CD8-positive, alpha-beta memory T cell (primary cell): ENCODE data around the gene KRTAP10-11. TPM values are rescaled to one million over a fixed set of nuclear protein-coding genes. Genes with fewer than 3 reads are reported as not detected.
A peak's percentile ranks its signal among the peaks of the same experiment; 100 is the strongest.
"Not testable (repeated sequence)": the region's sequence is repeated elsewhere in the genome, so short reads cannot be mapped to it uniquely, and the experiment has no call there.

Source experiments
- CTCF ChIA-PET: fragments of 350-600 bp; sonication (Branson Sonifier 250); formaldehyde crosslinking; loops from one replicate; lab custom pipeline; 2021; ENCODE audit warnings: antibody characterized with exemption; lab: Charles Lee
- POLR2A ChIA-PET: fragments of 350-600 bp; sonication (Branson Sonifier 250); formaldehyde crosslinking; loops from one replicate; lab custom pipeline; 2021; ENCODE audit warnings: antibody characterized with exemption; lab: Charles Lee
- DNase-seq, 5 donors: peaks; one replicate each; pipeline versions ENCODE4 v3.0.0 to v3.0.0-alpha.2; 2020 to 2022; ENCODE audit warnings: mixed read lengths in 1 of 5
- H3K27ac ChIP-seq: one replicate; pipeline ENCODE4 v1.7.0; 2013; ENCODE audit warnings: low read depth, mild to moderate bottlenecking, low read length, moderate library complexity
- H3K27me3 ChIP-seq: 2 replicates; pipeline ENCODE4 v1.7.0; 2013; ENCODE audit warnings: low read length, mild to moderate bottlenecking; ENCODE audit not compliant: insufficient read depth, poor library complexity, severe bottlenecking
- H3K36me3 ChIP-seq: 2 replicates; pipeline ENCODE4 v1.7.0; 2013; ENCODE audit warnings: mild to moderate bottlenecking, low read length, moderate library complexity; ENCODE audit not compliant: insufficient read depth
- H3K4me1 ChIP-seq: 2 replicates; pipeline ENCODE4 v1.7.0; 2013; ENCODE audit warnings: mild to moderate bottlenecking, low read length, moderate library complexity; ENCODE audit not compliant: insufficient read depth
- H3K4me3 ChIP-seq: 2 replicates; pipeline ENCODE4 v1.7.0; 2013; ENCODE audit warnings: mild to moderate bottlenecking, low read length
- H3K9me3 ChIP-seq: 2 replicates; pipeline ENCODE4 v1.7.0; 2013; ENCODE audit warnings: mild to moderate bottlenecking, low read length
- H3K27ac Mint-ChIP-seq, 8 donors: one replicate each; pipeline ENCODE4 v1.8.0; 2020 to 2021; ENCODE audit warnings: mixed read lengths in 8 of 8, mild to moderate bottlenecking in 6 of 8, inconsistent platforms in 3 of 8, moderate library complexity in 3 of 8
- H3K27me3 Mint-ChIP-seq, 2 donors: one replicate each; pipeline ENCODE4 v1.8.0; 2020 to 2021; ENCODE audit warnings: mixed read lengths in 2 of 2, mild to moderate bottlenecking in 1 of 2, moderate library complexity in 1 of 2
- H3K36me3 Mint-ChIP-seq, 3 donors: one replicate each; pipeline ENCODE4 v1.8.0; 2020 to 2021; ENCODE audit warnings: mixed read lengths in 3 of 3, inconsistent platforms in 1 of 3, mild to moderate bottlenecking in 1 of 3
- H3K4me1 Mint-ChIP-seq, 3 donors: one replicate each; pipeline ENCODE4 v1.8.0; 2020 to 2021; ENCODE audit warnings: mixed read lengths in 3 of 3, inconsistent platforms in 1 of 3, mild to moderate bottlenecking in 1 of 3
- H3K4me3 Mint-ChIP-seq, 7 donors: one replicate each; pipeline ENCODE4 v1.8.0; 2020 to 2021; ENCODE audit warnings: mixed read lengths in 7 of 7, mild to moderate bottlenecking in 6 of 7, moderate library complexity in 4 of 7, inconsistent platforms in 2 of 7
- H3K9me3 Mint-ChIP-seq, 5 donors: one replicate each; pipeline ENCODE4 v1.8.0; 2020 to 2022; ENCODE audit warnings: mixed read lengths in 5 of 5, mild to moderate bottlenecking in 3 of 5, moderate library complexity in 2 of 5, inconsistent platforms in 1 of 5
- polyA plus RNA-seq: library from polyadenylated mRNA; unstranded; fragments of 300-500 nt; fragmentation: Illumina TruSeq; gene quantifications from one replicate; pipeline ENCODE4 v1.2.3, GENCODE V29; 2021
- total RNA-seq, 2 experiments: library from RNA; stranded (reverse); gene quantifications; one replicate each; pipeline ENCODE4 v1.2.3, GENCODE V29; 2021

KRTAP10-11 gene
- total and polyA plus RNA-seq, 3 experiments from 2014 or later = not detected

DNA sequence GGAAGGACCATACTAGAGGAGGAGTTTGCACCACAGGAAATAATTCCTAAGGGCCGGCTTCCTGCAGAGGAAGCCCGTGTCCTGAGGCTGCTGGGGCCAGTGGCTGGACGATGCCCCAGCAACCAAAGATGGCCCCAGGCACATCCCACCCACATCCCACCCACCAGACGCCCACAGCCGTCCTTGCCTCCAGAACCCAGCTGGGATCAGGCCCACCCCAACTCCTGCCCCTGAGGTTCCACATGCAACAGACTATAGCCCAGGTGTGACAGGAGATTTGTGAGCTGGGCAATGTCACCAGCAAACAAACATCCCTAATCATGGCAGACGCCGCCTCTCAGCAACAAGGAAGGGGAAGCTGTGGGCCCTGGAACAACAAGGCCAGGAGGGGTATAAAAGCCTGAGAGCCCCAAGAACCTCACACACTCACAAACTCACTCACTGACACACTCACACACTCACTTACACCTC is 19.5 kb upstream of the KRTAP10-11 start, which contains the start of gene KRTAP10-9:
KRTAP10-9 (plus strand) TSS at position 421 of the 471 bp plus-strand sequence. CDS start 79 bp downstream, outside the sequence.
- no peak for DNase-seq
- Mint-ChIP-seq H3K36me3 (peaks cover 8 to 44% (median 18%) of the 10 kb centered on the region in 3 donors), H3K27me3 (no peaks in the 10 kb centered on the region), H3K27ac (peak within 1 kb of the TSS in 6 of 8 donors; percentile 54 to 85 (median 80)), H3K4me3 (peak within 1 kb of the TSS in 6 of 7 donors; percentile 10 to 72 (median 55)), H3K4me1 (peaks cover 44 to 59% (median 46%) of the 10 kb centered on the region in 3 donors), H3K9me3 (peaks cover 22 to 48% (median 43%) of the 10 kb centered on the region in 5 donors)
- Histone ChIP-seq H3K36me3 (no peaks in the 10 kb centered on the region), H3K27ac (no peak within 1 kb of the TSS), H3K27me3 (no peaks in the 10 kb centered on the region), H3K9me3 (peaks cover 7% of the 10 kb centered on the region), H3K4me3 (no peak within 1 kb of the TSS), H3K4me1 (peaks cover 30% of the 10 kb centered on the region)
- ChIA-PET CTCF (interaction anchor here (0.9 kb wide), 1 partner anchor 31 kb away, joined by 3 read pairs; the partner anchor contains the start of gene KRTAP12-3), POLR2A (no interaction called here)

DNA sequence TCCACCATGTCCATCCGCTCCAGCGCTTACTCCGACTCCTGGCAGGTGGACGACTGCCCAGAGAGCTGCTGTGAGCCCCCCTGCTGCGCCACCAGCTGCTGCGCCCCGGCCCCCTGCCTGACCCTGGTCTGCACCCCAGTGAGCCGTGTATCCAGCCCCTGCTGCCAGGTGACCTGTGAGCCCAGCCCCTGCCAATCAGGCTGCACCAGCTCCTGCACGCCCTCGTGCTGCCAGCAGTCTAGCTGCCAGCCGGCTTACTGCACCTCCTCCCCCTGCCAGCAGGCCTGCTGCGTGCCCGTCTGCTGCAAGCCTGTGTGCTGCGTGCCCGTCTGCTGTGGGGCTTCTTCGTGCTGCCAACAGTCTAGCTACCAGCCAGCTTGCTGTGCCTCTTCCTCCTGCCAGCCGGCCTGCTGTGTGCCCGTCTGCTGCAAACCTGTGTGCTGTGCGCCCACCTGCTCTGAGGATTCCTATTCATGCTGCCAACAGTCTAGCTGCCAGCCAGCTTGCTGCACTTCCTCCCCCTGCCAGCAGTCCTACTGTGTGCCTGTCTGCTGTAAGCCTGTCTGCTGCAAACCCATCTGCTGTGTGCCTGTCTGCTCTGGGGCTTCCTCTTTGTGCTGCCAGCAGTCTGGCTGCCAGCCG is 18.9 kb upstream of the KRTAP10-11 start:
- H3K27me3 Mint-ChIP-seq, H3K27me3 ChIP-seq, CTCF ChIA-PET, H3K9me3 ChIP-seq, H3K36me3 ChIP-seq, DNase-seq, H3K4me3 ChIP-seq, H3K27ac ChIP-seq: not testable (repeated sequence)
- Mint-ChIP-seq H3K9me3 (peaks cover 28 to 52% (median 46%) of the 10 kb centered on the region in 5 donors), H3K27ac (peak overlapping the region in 5 of 8 donors; percentile 29 to 83 (median 66)), H3K36me3 (peaks cover 9 to 46% (median 20%) of the 10 kb centered on the region in 3 donors), H3K4me3 (peak overlapping the region in 2 of 7 donors; percentile 15 to 22), H3K4me1 (peaks cover 44 to 59% (median 46%) of the 10 kb centered on the region in 3 donors)
- POLR2A ChIA-PET = interaction anchor here (0.7 kb wide), 1 partner anchor 27 kb away, joined by 3 read pairs; the partner anchor contains the start of gene KRTAP12-4
- H3K4me1 ChIP-seq = peaks cover 30% of the 10 kb centered on the region

DNA sequence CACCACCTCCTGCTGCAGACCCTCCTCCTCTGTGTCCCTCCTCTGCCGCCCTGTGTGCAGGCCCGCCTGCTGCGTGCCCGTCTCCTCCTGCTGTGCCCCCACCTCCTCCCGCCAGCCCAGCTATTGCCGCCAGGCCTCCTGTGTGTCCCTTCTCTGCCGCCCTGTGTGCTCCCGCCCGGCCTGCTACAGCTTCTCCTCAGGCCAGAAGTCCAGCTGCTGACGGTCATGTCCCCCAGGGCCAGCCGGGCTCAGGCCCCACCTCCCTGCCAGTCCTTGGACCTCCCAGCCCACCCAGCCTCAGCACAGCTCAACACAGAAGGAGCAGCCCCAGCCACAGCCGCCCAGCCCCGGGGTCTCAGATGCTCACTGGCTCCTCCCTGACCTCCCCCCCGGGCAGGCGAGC is 18.4 kb upstream of the KRTAP10-11 start:
- POLR2A ChIA-PET = interaction anchor here (0.7 kb wide), 1 partner anchor 27 kb away, joined by 3 read pairs; the partner anchor contains the start of gene KRTAP12-4
- not testable (repeated sequence) for H3K9me3 ChIP-seq

DNA sequence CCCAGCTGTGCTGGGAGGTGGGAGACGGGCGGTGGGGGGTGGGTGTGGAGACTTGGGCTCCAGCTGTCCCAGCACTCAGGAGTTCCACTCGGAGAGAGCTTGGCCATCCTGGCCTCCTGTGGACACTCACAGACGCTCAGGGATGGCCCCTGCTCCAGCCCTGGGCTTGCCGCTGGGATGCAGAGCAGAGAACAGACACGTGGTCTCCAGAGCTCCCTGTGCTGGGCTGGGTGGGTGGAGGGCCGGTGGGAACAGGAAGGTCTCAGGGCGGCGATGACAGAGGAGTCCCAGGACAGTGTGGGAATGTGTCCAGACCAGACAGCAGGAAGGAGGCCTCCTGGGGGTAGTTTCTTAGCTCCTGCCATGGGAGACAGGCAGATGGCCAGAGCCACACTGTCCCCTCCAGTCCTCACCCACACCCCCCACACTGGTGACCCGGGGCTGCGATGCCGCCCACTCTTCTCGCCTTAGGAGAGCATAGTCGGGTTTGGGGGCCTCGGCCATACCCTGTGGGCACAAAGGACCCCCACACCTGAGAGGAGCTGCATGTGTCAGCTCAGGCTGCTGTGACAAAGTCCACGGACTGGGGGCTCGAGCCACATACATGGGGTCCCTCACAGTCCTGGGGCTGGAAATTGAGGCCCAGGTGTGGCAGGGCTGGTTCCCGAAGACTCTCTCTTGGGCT is 17.4 kb upstream of the KRTAP10-11 start:
- POLR2A ChIA-PET = interaction anchor here (0.5 kb wide), 1 partner anchor 618 kb away, joined by 4 read pairs; no protein-coding TSS in a partner anchor

More for the DNA sequence above, 18.4 kb upstream of the KRTAP10-11 start:
- peak overlapping the region in 1 of 7 donors; percentile 15 for H3K4me3 Mint-ChIP-seq
- peaks cover 30% of the 10 kb centered on the region for H3K4me1 ChIP-seq
- H3K27ac ChIP-seq, DNase-seq, H3K4me3 ChIP-seq, H3K27me3 Mint-ChIP-seq, CTCF ChIA-PET, H3K27me3 ChIP-seq, H3K36me3 ChIP-seq: not testable (repeated sequence)
- H3K4me1 Mint-ChIP-seq = peaks cover 44 to 59% (median 46%) of the 10 kb centered on the region in 3 donors
- H3K9me3 Mint-ChIP-seq = peaks cover 31 to 51% (median 45%) of the 10 kb centered on the region in 5 donors
- peak overlapping the region in 4 of 8 donors; percentile 8 to 66 (median 46) for H3K27ac Mint-ChIP-seq
- H3K36me3 Mint-ChIP-seq = peaks cover 7 to 43% (median 20%) of the 10 kb centered on the region in 3 donors

DNA sequence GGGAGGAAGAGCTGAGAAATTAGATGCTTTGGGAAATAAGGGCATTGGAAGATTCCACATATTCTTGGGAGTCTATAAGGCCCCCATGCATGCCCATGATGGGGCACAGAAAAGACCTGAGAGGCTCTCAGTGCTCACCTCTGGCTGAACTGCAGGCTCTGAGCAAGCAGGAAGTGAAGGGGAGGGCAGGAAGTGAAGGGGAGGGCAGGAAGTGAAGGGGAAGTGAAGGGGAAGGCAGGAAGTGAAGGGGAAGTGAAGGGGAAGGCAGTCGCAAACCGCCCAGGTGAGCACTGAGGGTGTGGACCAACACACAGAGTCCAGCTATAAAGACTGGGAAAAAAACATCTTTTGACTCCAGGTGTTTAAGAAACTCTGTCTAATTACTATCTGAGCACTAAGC is 15.8 kb upstream of the KRTAP10-11 start:
- Mint-ChIP-seq H3K4me3 (peak overlapping the region in 5 of 7 donors; percentile 32 to 71 (median 63)), H3K27me3 (no peaks in the 10 kb centered on the region), H3K27ac (peak overlapping the region; percentile 56 to 96 (median 84)), H3K9me3 (peaks cover 25 to 38% (median 32%) of the 10 kb centered on the region in 5 donors), H3K36me3 (peaks cover 4 to 32% (median 17%) of the 10 kb centered on the region in 3 donors), H3K4me1 (peaks cover 38 to 50% (median 40%) of the 10 kb centered on the region in 3 donors)
- H3K27me3 ChIP-seq = no peaks in the 10 kb centered on the region
- POLR2A ChIA-PET = no interaction called here
- H3K4me3 ChIP-seq = peak overlapping the region; percentile 2
- CTCF ChIA-PET = interaction anchor here (1.1 to 1.5 kb wide), 3 partner anchors 11 to 27 kb away, joined by 3 read pairs; partner anchors contain the start of gene KRTAP12-3
- no peaks in the 10 kb centered on the region for H3K36me3 ChIP-seq
- peaks cover 29% of the 10 kb centered on the region for H3K4me1 ChIP-seq
- H3K27ac ChIP-seq = no peak overlapping the region
- no peak for DNase-seq
- no peaks in the 10 kb centered on the region for H3K9me3 ChIP-seq

More for the DNA sequence above, 17.4 kb upstream of the KRTAP10-11 start:
- no peaks in the 10 kb centered on the region for H3K27me3 ChIP-seq
- Mint-ChIP-seq H3K36me3 (peaks cover 7 to 40% (median 17%) of the 10 kb centered on the region in 3 donors), H3K27me3 (no peaks in the 10 kb centered on the region), H3K4me3 (peak overlapping the region in 1 of 7 donors; percentile 51), H3K27ac (peak overlapping the region in 4 of 8 donors; percentile 10 to 70 (median 61)), H3K9me3 (peaks cover 27 to 46% (median 40%) of the 10 kb centered on the region in 5 donors), H3K4me1 (peaks cover 40 to 59% (median 43%) of the 10 kb centered on the region in 3 donors)
- H3K9me3 ChIP-seq = no peaks in the 10 kb centered on the region
- no peak overlapping the region for H3K27ac ChIP-seq
- H3K4me3 ChIP-seq = no peak overlapping the region
- no peak for DNase-seq
- CTCF ChIA-PET = interaction anchor here (0.8 to 1.3 kb wide), 2 partner anchors 20 to 30 kb away, joined by 3 to 4 read pairs; no protein-coding TSS in a partner anchor
- no peaks in the 10 kb centered on the region for H3K36me3 ChIP-seq
- peaks cover 30% of the 10 kb centered on the region for H3K4me1 ChIP-seq

DNA sequence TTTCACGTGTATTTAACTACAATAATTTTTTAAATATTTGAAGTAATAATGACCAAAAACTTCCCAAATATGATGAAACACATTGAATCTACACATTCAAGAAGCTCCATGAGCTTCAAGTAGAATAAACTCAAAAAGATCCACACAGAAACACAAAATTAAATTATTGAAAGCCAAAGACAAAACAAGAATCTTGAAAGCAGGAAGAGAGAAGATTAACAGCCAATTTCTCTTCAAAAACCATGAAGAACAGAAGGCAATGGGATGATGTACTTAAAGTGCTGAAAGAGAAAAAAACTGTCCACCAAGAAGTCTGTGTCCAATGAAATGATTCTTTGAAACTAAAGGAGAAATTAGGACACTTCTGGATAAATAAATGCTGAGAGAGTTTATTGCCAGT is 14.1 kb upstream of the KRTAP10-11 start:
- no peak overlapping the region for H3K4me3 Mint-ChIP-seq
- CTCF ChIA-PET = no interaction called here

DNA sequence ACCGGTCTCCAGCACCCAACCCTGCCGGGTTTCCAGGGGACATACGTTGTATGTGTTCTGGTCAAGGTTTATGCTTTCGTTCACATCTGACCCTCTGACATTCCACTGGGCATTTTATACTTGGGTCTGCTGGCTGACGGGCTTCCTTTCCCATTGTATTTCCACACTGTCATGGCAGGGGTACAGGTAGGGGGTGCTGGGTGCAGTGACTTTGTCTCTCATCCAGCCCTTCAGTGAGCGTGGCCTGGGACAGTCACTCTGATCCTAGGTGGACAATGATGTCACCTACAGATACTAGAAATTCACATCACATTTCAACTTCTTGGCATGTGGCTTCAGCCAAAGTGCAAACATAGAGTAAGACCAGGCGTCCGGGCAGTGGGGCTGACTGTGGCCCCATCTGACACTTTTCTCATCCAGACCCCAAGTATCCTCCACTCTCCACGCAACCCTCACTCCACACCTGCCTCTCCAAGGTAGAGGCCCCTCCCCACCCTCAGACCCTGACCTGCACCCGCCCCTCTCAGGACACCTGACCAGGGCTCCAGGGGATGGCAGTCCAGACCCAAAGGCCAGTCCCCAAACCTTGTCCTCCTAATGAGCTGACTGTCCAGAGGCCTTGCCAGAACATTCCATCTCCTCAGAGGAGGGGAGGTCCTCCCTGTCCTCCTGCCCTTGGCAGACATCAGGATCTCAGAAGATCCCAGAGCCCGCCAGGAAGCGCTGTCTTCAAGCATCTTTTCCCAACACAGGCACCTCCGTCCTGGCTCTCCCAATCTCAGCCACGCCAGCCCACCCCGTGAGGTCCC is 9.8 kb upstream of the KRTAP10-11 start:
- no peaks in the 10 kb centered on the region for H3K4me1 ChIP-seq
- Mint-ChIP-seq H3K4me3 (no peak overlapping the region), H3K4me1 (no peaks in the 10 kb centered on the region), H3K27ac (no peak overlapping the region), H3K36me3 (peaks cover 2 to 25% (median 5%) of the 10 kb centered on the region in 3 donors), H3K9me3 (peaks cover 17 to 26% (median 23%) of the 10 kb centered on the region in 5 donors), H3K27me3 (peaks cover 2 to 14% of the 10 kb centered on the region in 2 donors)
- H3K27me3 ChIP-seq = no peaks in the 10 kb centered on the region
- H3K36me3 ChIP-seq = no peaks in the 10 kb centered on the region
- no peak overlapping the region for H3K27ac ChIP-seq
- no peak for DNase-seq
- ChIA-PET POLR2A (no interaction called here), CTCF (no interaction called here)
- H3K4me3 ChIP-seq = no peak overlapping the region
- no peaks in the 10 kb centered on the region for H3K9me3 ChIP-seq

More for the DNA sequence above, 14.1 kb upstream of the KRTAP10-11 start:
- Histone ChIP-seq H3K4me1 (peaks cover 19% of the 10 kb centered on the region), H3K9me3 (no peaks in the 10 kb centered on the region), H3K27ac (no peak overlapping the region), H3K4me3 (no peak overlapping the region), H3K27me3 (no peaks in the 10 kb centered on the region), H3K36me3 (no peaks in the 10 kb centered on the region)
- peaks cover 25 to 38% (median 32%) of the 10 kb centered on the region in 5 donors for H3K9me3 Mint-ChIP-seq
- no peak overlapping the region for H3K27ac Mint-ChIP-seq
- POLR2A ChIA-PET = no interaction called here
- DNase-seq = no peak
- H3K4me1 Mint-ChIP-seq = peaks cover 25 to 34% (median 26%) of the 10 kb centered on the region in 3 donors
- no peaks in the 10 kb centered on the region for H3K27me3 Mint-ChIP-seq
- peaks cover 4 to 32% (median 17%) of the 10 kb centered on the region in 3 donors for H3K36me3 Mint-ChIP-seq
